ENCODE results near the gene PEX13.

PEX13 gene

DNA sequence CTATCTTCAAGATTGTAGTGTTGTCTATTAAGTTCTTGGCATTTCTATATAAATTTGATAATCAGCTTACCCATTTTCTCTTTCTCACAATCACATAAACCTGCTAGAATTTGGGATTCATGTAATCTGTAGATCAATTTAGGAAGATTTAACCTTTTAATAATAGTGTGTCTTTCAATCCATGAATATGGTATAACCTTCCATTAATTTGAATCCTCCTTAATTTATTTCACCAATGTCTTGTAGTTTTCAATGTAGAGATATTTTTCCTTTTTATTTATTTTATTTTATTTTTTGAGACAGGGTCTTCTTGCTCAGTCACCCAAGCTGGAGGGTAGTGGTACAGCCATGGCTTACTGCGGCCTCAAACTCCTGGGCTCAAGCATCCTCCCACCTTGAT, 68.4 kb downstream of the PEX13 start:
- FAIRE-seq, result no peak

DNA sequence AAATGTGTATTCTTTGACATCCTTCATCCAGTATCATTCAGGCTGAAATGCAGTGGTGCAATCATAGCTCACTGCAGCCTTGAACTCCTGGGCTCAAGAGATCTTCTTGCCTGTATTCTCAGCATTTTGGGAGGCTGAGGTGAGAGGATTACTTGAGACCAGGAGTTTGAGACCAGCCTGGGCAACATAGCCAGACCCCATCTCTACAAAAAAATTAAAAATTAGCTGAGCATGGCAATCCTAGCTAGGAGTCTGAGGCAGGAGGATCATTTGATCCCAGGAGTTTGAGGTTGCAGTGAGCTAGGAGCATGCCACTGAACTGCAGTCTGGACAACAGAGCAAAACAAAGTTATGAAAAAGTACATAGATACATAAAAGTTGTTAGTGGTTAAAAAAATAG, 72.3 kb downstream of the PEX13 start:
- FAIRE-seq, result no peak

DNA sequence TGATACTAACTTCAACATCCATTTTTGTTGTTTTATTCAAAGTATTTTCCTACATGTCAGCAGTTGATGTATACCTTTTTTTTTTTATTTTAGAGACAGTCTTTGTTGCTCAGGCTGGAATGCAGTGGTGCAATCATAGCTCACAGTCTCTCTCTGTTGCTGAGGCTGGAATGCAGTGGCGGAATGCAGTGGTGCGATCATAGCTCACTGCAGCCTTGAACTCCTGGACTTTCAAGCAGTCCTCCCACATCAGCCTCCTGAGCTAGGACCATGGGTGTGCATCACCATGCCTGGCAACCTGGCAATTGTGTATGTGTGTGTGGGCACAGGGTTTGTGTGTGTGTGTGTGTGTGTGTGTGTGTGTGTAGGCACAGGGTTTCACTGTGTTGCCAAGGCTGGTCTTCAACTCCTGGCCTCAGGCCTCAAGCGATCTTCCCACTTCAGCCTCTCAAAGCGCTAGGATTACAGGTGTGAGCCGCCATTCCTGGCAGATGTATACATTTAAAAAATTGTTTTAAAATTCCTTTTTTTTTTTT, 72.9 kb downstream of the PEX13 start:
- no peak for FAIRE-seq

DNA sequence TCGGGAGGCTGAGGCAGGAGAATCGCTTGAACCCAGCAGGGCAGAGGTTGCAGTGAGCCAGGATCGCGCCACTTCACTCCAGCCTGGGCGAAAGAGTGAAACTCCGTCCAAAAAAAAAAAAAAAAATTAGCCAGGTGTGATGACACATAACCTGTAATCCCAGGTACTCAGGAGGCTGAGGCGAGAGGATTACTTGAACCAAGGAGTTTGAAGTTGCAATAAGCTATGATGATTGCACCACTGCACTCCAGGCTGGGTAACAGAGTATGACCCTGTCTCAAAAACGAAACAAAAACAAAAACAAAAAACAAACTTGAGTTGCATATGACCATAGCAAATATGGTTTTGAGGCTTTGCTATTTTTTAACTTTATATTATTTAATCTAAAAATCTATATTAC, 74.0 kb downstream of the PEX13 start:
- no peak for FAIRE-seq

DNA sequence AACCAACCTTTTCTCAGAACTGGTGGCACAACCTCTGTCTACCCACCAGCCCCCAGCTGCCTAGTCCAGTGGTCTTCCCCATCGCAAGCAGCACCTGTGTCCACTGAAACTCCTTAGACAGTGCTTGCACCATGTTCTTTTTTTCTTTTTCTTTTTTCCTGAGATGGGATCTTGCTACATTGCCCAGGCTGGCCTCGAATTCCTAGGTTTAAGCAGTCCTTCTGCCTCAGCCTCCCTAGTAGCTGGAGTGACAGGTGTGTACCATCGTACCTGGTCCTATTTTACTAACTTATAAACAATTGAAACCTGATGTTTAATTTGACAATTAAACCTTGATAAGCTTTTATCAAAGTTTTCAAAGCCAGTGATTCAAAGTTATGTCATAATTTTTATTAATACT, 78.9 kb downstream of the PEX13 start:
- FAIRE-seq, result no peak

DNA sequence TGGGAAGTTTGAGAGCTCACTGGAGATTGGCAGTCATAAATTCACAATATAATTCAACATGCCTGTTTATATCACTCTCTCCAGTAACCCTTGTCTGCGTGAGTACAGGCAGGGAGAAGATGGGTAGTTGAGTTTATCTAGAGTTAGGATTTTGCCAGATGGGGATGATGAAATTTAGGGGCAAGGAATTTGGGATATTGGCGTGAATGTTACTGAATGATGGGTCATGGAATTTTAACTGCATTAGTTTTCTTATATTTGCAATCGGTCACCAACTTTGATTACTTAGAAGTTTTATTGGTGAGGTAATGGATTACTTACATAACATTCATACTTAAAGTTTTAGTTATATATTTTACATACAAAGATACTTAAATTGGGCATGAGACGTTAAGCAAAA, 83.3 kb downstream of the PEX13 start:
- FAIRE-seq, result no peak

Data from endometrium (tissue), 2 donors.